Activated T-cell treated with anti-CD3 and anti-CD28 coated beads for 4 hours (primary cell): ENCODE data around the gene IGFBP3.

Source experiments
- DNase-seq: peaks from one replicate; pipeline ENCODE4 v3.0.0-alpha.2; 2020

Gene IGFBP3

GRCh38 chr7:45872116-45873034 lies 48.7 kb downstream of the IGFBP3 start:
- no peak for DNase-seq

GRCh38 chr7:45869426-45869825 lies 51.6 kb downstream of the IGFBP3 start:
- DNase-seq = no peak

- no peak for DNase-seq
Observed at GRCh38 chr7:45867471-45867870, 53.6 kb downstream of the IGFBP3 start.

- no peak for DNase-seq
Observed at GRCh38 chr7:45865594-45866410, 55.3 kb downstream of the IGFBP3 start.

GRCh38 chr7:45863715-45864114 lies 57.4 kb downstream of the IGFBP3 start:
- DNase-seq = no peak
